HG03039 (cell line): Measurements from ENCODE around the gene PTPRT.

Experiments
- ATAC-seq: cut with Tn5 transposase; IDR thresholded peaks from one replicate; pipeline ENCODE4 v1.9.1; 2021; ENCODE audit warnings: mild to moderate bottlenecking, moderate library complexity; ENCODE audit not compliant: unreplicated experiment

The PTPRT gene

GRCh38 chr20:42649748-42650147, 540.0 kb downstream of the PTPRT start:
- ATAC-seq = no peak

DNA sequence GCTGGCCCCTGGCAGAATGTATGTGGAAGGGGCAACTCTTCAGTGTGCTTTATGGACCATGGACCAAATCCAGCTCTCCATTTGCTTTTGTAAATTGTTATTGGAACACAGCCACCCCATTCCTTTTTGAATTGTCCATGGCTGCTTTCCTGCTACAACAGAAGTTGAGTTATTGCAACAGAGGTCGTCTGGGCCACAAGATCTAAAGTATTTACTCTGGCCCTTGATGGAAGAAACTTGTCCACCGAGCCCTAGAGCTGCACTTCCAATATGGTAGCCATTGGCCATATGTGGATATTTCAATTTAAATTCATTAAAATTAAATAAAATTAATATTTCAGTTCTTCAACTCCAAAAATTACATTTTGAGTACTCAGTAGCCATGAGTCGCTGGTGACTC, 543.5 kb downstream of the PTPRT start:
- no peak for ATAC-seq

DNA sequence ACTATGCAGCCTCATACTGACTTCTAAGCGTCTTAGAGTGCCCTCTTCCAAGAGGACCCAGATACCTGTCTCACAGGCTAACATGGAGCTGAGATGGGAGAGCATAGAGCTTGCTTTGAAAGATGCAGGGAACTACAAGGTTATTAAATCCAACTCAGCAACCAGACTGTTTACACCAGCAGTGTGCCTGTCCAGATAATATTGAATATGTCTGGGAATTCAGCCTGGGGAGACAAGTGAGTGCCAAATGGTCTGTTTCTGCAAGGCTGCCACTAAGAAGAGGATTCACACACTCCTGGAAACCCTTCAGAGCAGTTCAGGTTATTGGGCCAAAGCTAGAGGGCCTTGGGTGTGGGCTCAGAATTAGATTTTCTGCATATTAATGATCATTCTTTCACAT, 547.8 kb downstream of the PTPRT start:
- no peak for ATAC-seq

GRCh38 chr20:42639140-42639539, 550.6 kb downstream of the PTPRT start:
- ATAC-seq = no peak

DNA sequence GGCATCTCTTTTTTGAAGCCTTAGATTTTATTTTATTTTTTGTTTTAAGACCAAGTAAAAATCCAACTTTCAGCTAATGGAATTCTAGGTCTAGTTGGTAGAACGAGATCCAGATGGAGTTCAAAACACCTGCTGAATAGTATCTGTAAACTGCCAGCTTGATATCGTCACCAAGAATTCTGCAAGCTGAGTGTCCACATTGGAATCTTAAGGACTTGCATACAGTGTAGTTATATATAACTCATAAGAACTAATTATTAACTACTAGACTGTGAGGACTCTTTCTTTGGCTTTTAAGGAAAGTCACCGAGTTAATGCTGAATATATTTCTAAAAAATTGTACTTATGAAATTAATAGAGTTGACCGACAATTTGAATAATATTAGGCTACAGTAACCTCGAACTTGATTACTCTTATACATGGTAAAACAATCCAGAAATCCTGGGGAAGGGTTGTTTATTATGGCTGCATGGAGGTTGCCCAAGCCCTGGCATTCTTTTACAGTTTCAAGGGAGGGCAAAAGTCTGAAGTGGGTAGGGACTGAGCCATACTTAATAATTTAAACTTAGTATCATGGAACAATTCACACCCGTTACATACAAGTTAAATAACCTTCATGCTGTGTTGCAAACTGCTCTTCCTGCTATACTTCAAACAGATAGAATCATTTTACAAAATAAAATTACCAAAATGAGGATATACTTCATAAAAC, 553.9 kb downstream of the PTPRT start:
- ATAC-seq = no peak

DNA sequence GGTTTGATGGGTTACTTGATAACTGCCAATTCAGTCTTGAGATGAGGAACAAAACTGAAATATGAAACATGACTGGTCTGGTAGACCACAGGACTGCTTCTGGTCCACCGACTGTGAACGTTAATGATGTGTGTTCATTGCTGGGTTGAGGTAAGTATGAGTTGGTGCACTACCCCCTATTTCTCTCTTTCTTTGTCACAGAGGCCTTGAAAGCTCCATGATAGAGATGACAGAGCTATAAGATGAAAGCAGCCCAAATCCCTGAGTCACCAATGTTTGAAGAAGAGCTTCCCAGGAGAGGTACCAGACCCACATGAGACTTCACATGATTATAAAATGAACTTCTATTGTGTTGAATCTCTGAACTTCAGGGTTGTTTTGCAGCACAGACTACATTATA, 555.5 kb downstream of the PTPRT start:
- ATAC-seq = no peak

GRCh38 chr20:42628683-42629082, 561.0 kb downstream of the PTPRT start:
- no peak for ATAC-seq

DNA sequence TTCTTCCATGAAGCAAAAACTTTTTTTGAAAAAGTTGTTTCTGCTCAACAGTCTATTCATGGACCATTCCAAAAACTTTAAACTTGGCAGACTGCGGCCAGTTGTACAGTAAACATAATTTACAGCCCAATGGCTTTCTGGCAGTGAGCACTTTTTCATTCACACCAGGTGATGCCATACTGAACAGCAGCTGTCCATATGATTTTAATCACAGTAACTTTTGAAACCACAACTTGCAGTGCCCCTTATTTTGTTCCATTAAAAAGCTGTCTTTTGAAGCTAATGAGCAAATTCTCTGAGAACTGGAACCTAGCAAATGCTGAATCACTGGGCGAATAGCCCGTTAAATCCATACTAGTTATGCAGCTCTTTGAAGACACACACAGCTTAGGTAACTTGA, 576.6 kb downstream of the PTPRT start:
- ATAC-seq = no peak

DNA sequence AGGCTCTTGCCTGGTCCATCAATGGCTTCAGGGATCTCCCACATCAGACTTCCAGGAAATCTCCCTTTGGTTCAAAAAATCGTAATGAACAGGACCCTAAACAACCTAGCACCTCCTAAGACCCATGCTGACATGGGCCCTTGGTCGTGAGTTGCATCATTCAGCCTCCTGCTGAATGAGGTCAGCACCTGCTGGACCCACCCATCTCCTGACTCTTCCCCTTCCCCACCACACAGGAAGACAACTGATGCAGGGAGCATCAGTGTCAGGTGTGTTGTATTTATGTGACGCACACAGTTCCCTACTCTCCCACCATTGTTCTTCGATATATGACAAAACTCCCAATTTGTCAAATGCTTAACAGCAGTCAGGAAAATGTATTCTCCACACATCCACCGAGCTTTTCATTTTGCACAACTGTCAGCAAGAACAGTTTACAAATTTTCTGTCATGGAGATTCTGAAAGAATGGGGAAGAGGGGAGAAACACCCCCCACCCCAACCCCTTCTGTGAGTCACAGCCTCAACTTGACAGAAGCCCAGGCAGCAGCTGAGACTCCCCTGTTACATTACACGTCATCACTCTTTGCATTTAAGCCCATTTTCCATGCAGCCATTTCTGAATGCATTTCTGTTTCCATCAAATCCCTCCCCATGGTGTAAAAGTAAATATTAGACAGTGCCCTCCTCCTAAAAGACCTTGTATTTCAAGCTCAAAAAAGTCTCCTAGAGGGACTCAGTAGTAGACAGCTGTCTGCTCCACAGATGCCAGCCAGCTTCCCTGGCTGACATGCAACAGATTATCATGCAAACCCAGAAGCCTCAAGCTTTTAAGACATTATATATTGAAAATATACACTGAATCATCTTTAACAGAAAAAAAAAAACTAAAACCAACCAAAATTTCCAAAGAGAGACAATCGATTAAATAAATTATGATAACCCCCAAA, 577.5 kb downstream of the PTPRT start:
- ATAC-seq = no peak

DNA sequence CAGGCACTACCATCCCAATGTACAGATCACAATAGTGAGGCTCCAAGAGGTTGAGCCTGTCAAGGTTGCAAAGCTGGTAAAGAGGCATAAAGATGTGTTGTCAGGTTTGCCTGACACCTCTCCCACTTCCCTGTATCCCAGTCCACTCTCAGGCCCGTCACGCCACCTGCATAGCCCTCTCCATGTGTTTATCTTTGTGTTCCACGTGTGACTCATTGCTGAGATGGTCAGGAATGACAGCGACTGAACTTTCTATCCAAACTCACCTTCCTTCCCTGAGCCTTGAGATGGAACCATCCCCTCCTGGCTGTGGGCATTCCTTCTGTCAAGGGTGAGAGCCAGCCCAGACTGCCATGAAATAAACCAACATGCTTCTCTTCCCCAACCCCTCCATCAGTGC, 578.3 kb downstream of the PTPRT start:
- ATAC-seq = no peak

DNA sequence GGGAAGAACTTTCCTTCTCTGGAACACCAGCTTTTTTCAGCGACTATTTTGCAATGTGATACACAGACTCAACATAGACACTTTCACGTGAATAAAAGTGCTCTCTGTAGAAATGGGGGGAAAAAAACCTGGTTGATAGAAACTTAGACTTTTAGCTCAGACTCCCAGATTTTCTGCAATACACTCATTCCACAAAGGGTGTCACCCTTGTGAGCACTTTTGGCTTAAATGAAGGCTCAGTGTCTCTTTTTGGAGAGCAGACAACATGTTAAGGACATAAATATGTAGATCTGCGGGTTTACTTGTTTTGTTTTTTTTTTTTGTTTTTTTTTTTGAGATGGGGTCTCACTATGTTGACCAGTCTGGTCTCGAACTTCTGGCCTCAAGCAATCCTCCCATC, 579.6 kb downstream of the PTPRT start:
- no peak for ATAC-seq

DNA sequence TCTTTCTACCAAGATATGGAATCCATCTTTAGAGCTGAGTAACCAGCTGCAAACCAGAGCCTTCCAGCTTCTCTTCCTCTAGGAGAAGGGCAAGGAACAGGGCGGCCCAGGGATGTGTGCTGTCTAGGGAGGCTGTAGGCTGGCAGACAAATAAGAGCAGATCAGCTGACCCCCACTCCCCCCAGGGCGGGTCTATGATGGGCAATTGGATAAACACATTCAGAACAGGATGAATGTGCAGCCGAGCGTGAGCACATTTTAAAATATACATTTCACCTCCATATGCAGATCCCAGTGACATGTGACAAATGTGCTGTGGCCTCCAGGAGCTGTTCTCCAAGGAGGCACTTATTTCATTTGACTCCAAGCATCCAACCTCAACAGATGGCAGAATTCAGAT, 580.1 kb downstream of the PTPRT start:
- no peak for ATAC-seq

DNA sequence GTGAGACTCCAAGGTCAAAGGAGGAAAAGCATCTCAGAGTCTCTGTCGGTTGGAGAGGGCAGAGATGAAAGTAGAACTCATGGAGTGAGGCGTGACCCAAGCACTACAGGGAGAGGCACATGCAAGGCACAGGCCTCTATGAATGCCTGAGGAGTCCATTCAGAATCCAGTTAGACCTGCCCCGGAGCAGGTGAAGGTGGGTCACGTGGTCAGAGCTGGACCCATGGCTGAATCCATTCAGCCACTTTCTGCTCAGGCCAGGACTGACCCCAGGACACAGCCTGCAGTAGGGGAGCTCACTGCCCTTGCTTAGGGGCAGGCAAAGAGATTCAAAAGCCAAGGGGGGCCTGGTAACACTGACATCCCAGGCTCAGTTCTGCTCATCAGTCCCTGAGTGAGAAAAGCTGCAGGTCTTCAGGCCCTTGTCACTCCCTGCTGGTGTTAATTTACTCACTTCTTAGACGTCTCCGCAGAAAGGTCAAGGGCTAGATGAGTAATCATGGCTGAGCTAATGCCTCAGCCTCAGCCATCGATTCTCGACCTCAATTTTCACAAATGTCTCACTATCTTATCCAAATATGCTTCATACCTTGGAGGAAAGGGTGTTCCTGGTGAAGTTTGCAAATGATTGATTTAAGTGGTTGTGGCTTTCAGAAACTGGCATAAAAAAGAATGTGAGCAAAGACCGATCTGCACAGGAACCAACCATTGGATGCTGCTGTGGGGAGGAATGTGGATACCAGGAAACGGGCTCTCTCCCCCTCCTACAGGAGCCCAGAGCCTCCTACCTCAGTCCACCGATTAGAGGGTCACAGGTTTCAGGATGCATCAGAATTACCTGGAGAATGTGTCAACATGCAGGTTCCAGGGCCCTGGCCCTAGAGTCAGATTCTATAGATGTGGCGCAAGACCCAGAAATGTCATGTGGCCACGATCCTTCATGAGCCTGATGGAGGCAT, 584.4 kb downstream of the PTPRT start:
- ATAC-seq = no peak

DNA sequence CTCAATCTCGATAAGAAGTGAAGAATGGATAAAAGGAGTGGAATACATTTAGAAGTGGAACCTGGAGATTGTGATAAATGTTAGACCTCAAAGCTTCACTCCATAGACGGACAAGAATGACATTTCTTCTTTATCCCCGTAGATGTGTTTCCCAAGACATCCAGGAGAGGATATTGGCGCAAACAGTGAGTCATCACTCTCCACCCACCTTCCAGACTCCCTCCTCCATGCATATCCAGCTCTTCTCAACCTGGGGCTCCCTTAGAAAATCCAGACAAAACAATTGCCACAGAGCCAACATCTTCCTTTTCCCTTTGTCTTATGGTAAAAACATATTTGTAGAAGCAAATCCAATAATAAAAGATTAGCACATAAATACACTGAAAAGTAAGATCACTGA, 586.1 kb downstream of the PTPRT start:
- no peak for ATAC-seq

DNA sequence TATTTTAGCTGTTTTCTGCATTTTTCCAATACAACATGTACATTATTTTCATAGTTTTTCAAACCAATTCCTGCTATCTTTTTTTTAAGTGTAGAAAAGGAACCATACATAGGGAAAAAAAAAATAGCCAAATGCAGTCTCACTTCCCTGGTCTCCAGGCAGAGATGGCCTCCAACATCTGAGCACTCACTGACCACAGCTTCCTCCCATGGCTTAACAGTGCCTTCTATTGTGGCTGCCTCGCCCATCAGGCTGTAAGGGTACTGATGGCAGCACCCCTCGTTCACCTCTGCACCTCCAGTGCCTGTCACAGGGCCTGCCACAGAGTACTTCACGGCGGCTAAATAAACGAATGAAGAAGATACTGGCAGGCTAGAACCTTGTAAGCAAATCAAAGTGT, 591.1 kb downstream of the PTPRT start:
- no peak for ATAC-seq

DNA sequence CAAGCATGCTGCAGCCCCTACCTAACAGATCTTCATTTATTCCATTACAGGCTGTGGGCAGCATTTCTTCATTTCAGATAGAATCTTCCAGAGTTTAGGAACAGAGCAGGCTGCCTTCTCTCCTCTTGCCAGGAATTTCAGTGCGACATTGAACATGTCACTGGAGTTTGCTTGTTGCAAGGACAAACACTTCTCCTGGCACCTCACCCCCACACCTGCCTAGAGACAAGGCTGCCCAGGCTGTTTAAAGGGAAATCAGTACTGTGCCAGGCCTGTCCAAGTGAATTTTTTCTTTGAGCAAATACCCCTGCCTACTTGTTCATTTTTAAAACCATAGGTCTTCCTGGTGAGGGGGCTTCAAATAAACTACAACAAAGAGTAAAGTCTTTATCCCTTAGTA, 594.1 kb downstream of the PTPRT start:
- ATAC-seq = no peak

- no peak for ATAC-seq
Measured at GRCh38 chr20:42594659-42595058, 595.0 kb downstream of the PTPRT start.

GRCh38 chr20:42594011-42594410, 595.7 kb downstream of the PTPRT start:
- no peak for ATAC-seq

DNA sequence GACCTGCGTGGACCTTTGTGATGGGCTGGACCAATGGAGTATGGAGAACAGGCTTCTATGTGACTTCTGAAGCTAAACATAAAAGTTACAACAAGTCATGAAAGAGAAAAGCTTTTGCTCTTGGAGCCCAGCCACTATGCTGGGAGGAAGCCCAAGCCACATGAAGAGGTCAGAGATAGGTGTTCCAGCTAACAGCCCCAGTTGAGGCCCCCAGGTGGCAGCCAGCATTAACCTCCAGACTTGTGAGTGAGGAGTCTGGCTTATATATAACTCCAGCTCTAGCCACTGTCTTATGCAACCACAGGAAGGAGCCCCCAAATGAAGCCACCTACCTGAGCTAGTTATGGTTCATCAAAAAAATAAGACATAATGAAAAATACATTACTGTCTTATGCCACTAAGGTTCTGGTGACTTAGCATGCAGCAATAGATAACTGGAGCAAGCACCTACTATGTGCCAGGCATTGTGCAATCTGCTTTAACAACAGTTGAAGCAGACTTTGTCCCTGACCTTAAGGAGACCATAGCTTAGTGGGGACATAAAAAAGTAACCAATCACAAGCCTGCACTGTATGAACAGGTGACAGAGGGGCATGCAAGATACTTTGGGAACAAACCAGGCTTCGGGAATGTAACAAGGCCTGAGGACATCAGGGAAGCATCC, 599.6 kb downstream of the PTPRT start:
- ATAC-seq = no peak

GRCh38 chr20:42588847-42589246, 600.9 kb downstream of the PTPRT start:
- no peak for ATAC-seq

DNA sequence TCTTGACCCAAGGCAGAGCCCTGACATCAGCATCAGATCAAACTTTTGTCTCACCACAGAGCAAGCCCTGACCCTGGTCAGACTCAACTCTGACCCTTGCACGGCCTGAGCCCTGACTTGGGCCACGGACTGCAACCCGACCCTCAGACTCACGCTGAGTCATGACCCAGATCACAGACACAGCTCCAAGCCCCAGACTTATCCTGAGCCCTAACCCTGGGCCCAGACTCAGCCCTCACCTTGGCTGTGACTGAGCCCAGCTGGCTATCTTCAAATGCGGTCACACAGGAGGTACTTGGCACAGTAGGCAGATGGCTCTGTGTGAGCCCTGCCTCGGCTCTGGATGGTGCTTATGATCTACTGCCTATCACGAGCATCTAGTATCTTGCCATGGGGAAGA, 602.3 kb downstream of the PTPRT start:
- ATAC-seq = no peak
